ENCODE data around the gene HUNK.
A peak's percentile ranks its signal among the peaks of the same experiment; 100 is the strongest.
"Not testable (repeated sequence)": the region's sequence is repeated elsewhere in the genome, so short reads cannot be mapped to it uniquely, and the experiment has no call there.

The HUNK gene

GRCh38 chr21:31872452-31873274 lies at the start of gene HUNK:
Gene HUNK, plus strand, starts transcription at chr21:31873020. Its CDS starts 655 bp downstream, at chr21:31873675.
- DNase-seq, result peak; percentile 48

- no peak for DNase-seq
These were observed 42.9 kb upstream of the HUNK start for GRCh38 chr21:31829736-31830472.

- DNase-seq, result no peak
These were observed 42.1 kb upstream of the HUNK start for GRCh38 chr21:31830701-31831100.

- DNase-seq, result no peak
These were observed 35.8 kb upstream of the HUNK start for GRCh38 chr21:31837041-31837440.

- peak; percentile 83 for DNase-seq
These were observed 35.0 kb upstream of the HUNK start for GRCh38 chr21:31837618-31838390.

- no peak for DNase-seq
These were observed 34.0 kb upstream of the HUNK start for GRCh38 chr21:31838586-31839355.

- no peak for DNase-seq
These were observed 28.6 kb upstream of the HUNK start for GRCh38 chr21:31844206-31844605.

- no peak for DNase-seq
These were observed 27.6 kb upstream of the HUNK start for GRCh38 chr21:31845151-31845729.

GRCh38 chr21:31846690-31847089 lies 26.1 kb upstream of the HUNK start:
- no peak for DNase-seq

- DNase-seq, result no peak
These were observed 25.1 kb upstream of the HUNK start for GRCh38 chr21:31847761-31848160.

GRCh38 chr21:31848326-31848985 lies 24.4 kb upstream of the HUNK start:
- DNase-seq, result no peak

GRCh38 chr21:31850886-31851285 lies 21.9 kb upstream of the HUNK start:
- DNase-seq, result no peak

GRCh38 chr21:31855180-31855579 lies 17.6 kb upstream of the HUNK start:
- no peak for DNase-seq

GRCh38 chr21:31857096-31857495 lies 15.7 kb upstream of the HUNK start:
- DNase-seq, result no peak

- not testable (repeated sequence) for DNase-seq
These were observed 15.2 kb upstream of the HUNK start for GRCh38 chr21:31857631-31858030.

GRCh38 chr21:31860851-31861250 lies 12.0 kb upstream of the HUNK start:
- no peak for DNase-seq

- DNase-seq, result no peak
These were observed 10.7 kb upstream of the HUNK start for GRCh38 chr21:31862078-31862477.

- no peak for DNase-seq
These were observed 7.3 kb upstream of the HUNK start for GRCh38 chr21:31865429-31865970.

- DNase-seq, result peak; percentile 89
These were observed 6.7 kb upstream of the HUNK start for GRCh38 chr21:31866077-31866511.

- no peak for DNase-seq
These were observed 3.1 kb upstream of the HUNK start for GRCh38 chr21:31869750-31870149.

GRCh38 chr21:31870472-31871193 lies 2.2 kb upstream of the HUNK start:
- no peak for DNase-seq

All from RPMI8226 (cell line).